Gastrocnemius medialis (tissue), 4 donors: Measurements from ENCODE around the gene UBE2D4. TPM values are rescaled to one million over a fixed set of nuclear protein-coding genes. Genes with fewer than 3 reads are reported as not detected.

Experiments
- ATAC-seq, 2 donors: fragments of 150-250 bp; one replicate each; pipeline ENCODE4 v1.9.1; 2016
- DNase-seq, 2 donors: peaks; one replicate each; pipeline ENCODE4 v3.0.0-alpha.2; 2019
- H3K27ac ChIP-seq, 4 donors: fragments of 200-600 bp; sonication (generic); 1 replicate in 1 of 4; 2 replicates in 3 of 4; pipeline ENCODE4 v1.5.1; 2016 to 2018; ENCODE audit warnings: mild to moderate bottlenecking in 2 of 4, moderate library complexity in 1 of 4
- H3K27me3 ChIP-seq, 3 donors: fragments of 200-600 bp; sonication (generic) in 2 of 3; 1 replicate in 1 of 3; 2 replicates in 2 of 3; pipeline versions ENCODE4 v1.5.1 to v1.6.0; 2016 to 2019; ENCODE audit warnings: mild to moderate bottlenecking in 1 of 3, moderate library complexity in 1 of 3
- H3K36me3 ChIP-seq, 2 donors: fragments of 200-600 bp; sonication (generic) in 1 of 2; one replicate each; pipeline ENCODE4 v1.5.1; 2017 to 2018
- H3K4me1 ChIP-seq, 2 donors: fragments of 200-600 bp; sonication (generic) in 1 of 2; one replicate each; pipeline ENCODE4 v1.5.1; 2016 to 2017; ENCODE audit warnings: mild to moderate bottlenecking in 2 of 2
- H3K4me3 ChIP-seq, 4 donors: fragments of 200-600 bp; sonication (generic) in 3 of 4; 1 replicate in 1 of 4; 2 replicates in 3 of 4; pipeline ENCODE4 v1.5.1; 2016 to 2019; ENCODE audit warnings: mild to moderate bottlenecking in 2 of 4
- H3K9me3 ChIP-seq, 3 donors: fragments of 200-600 bp; sonication (generic) in 2 of 3; 1 replicate in 1 of 3; 2 replicates in 2 of 3; pipeline ENCODE4 v1.5.1; 2016 to 2019
- CTCF ChIP-seq, 5 experiments: fragments of 450-650 bp in 3 of 5; fragments of 200-600 bp in 2 of 5; sonication (generic) in 2 of 5; IDR thresholded peaks in 4 of 5; conservative IDR thresholded peaks in 1 of 5; 1 replicate in 4 of 5; 2 replicates in 1 of 5; pipeline ENCODE4 v1.5.1; 2016 to 2019; ENCODE audit warnings: antibody characterized with exemption in 5 of 5, mild to moderate bottlenecking in 3 of 5, moderate library complexity in 3 of 5
- POLR2A ChIP-seq, 2 donors: fragments of 450-650 bp; IDR thresholded peaks; one replicate each; pipeline ENCODE4 v1.6.1; 2017; ENCODE audit warnings: antibody characterized with exemption in 2 of 2, mild to moderate bottlenecking in 2 of 2, moderate library complexity in 2 of 2
- in situ Hi-C, 4 donors: fragments of 200-750 bp; cut with MboI; loops; one replicate each; pipeline versions ENCODE4 v1.15.0 to v1.8.0; 2017; ENCODE audit warnings: low sequenced_read_pairs in 4 of 4
- intact Hi-C: fragments of 100-400 bp; cut with DNase I; formaldehyde crosslinking; loops from one replicate; pipeline ENCODE4 v1.15.1; 2023; ENCODE audit warnings: low total_unique reads
- total RNA-seq, 4 donors: library from RNA; depleted of rRNA; stranded (reverse); fragments of >200 nt; gene quantifications; one replicate each; pipeline versions ENCODE4 v1.1.0 to v1.2.3, GENCODE V29; 2016

Gene UBE2D4
- total RNA-seq, 4 donors from 2014 or later: 71.0 to 116 (median 105) TPM

GRCh38 chr7:43879477-43879876 is 46.8 kb upstream of the UBE2D4 start:
- Histone ChIP-seq H3K4me3 (no peak overlapping the region), H3K27ac (peak overlapping the region; percentile 67 to 83 (median 78)), H3K36me3 (peaks cover 0 to 64% of the 10 kb centered on the region in 2 donors), H3K4me1 (peaks cover 25 to 33% of the 10 kb centered on the region in 2 donors), H3K9me3 (no peaks in the 10 kb centered on the region), H3K27me3 (no peaks in the 10 kb centered on the region)
- in situ Hi-C loops: no loop called here
- ATAC-seq: no peak
- no peak for DNase-seq
- no peak for TF ChIP-seq POLR2A (IDR thresholded peaks at IDR 0.05)
- TF ChIP-seq CTCF (IDR thresholded peaks at IDR 0.05 in 4 of 5, conservative IDR thresholded peaks at IDR 0.05 in 1 of 5): no peak
- intact Hi-C loops: loop anchor here (10.0 kb wide), 1 partner anchor 615 kb away; the partner anchor contains the start of gene NUDCD3

- in situ Hi-C loops: no loop called here
- Histone ChIP-seq H3K27ac (peak overlapping the region in 1 of 4 donors; percentile 83), H3K27me3 (no peaks in the 10 kb centered on the region), H3K4me3 (no peak overlapping the region), H3K36me3 (peaks cover 0 to 60% of the 10 kb centered on the region in 2 donors), H3K9me3 (no peaks in the 10 kb centered on the region), H3K4me1 (peaks cover 25 to 33% of the 10 kb centered on the region in 2 donors)
- no peak for ATAC-seq
- TF ChIP-seq CTCF (IDR thresholded peaks at IDR 0.05 in 4 of 5, conservative IDR thresholded peaks at IDR 0.05 in 1 of 5): no peak
- TF ChIP-seq POLR2A (IDR thresholded peaks at IDR 0.05): no peak
- DNase-seq: no peak
- intact Hi-C loops: no loop called here
Observed at GRCh38 chr7:43880596-43880995, 45.6 kb upstream of the UBE2D4 start.

- Histone ChIP-seq H3K36me3 (peaks cover 0 to 41% of the 10 kb centered on the region in 2 donors), H3K27ac (no peak overlapping the region), H3K27me3 (no peaks in the 10 kb centered on the region), H3K4me3 (no peak overlapping the region), H3K9me3 (no peaks in the 10 kb centered on the region), H3K4me1 (peaks cover 5 to 17% of the 10 kb centered on the region in 2 donors)
- TF ChIP-seq POLR2A (IDR thresholded peaks at IDR 0.05) (no peak), CTCF (IDR thresholded peaks at IDR 0.05 in 4 of 5, conservative IDR thresholded peaks at IDR 0.05 in 1 of 5) (no peak)
- no peak for DNase-seq
- ATAC-seq: no peak
- intact Hi-C loops: no loop called here
- in situ Hi-C loops: no loop called here
Observed at GRCh38 chr7:43884209-43884608, 42.0 kb upstream of the UBE2D4 start.

GRCh38 chr7:43884617-43885016 is 41.6 kb upstream of the UBE2D4 start:
- H3K4me3 ChIP-seq: no peak overlapping the region
- in situ Hi-C loops: no loop called here
- no peak for ATAC-seq
- H3K36me3 ChIP-seq: peaks cover 0 to 37% of the 10 kb centered on the region in 2 donors
- peaks cover 5 to 16% of the 10 kb centered on the region in 2 donors for H3K4me1 ChIP-seq
- no peaks in the 10 kb centered on the region for H3K9me3 ChIP-seq
- no peaks in the 10 kb centered on the region for H3K27me3 ChIP-seq
- no peak for DNase-seq
- TF ChIP-seq POLR2A (IDR thresholded peaks at IDR 0.05): no peak
- no peak for TF ChIP-seq CTCF (IDR thresholded peaks at IDR 0.05 in 4 of 5, conservative IDR thresholded peaks at IDR 0.05 in 1 of 5)
- intact Hi-C loops: no loop called here
- H3K27ac ChIP-seq: no peak overlapping the region
